A549 (cell line): ENCODE measurements around the gene IFI44L. TPM values are rescaled to one million over a fixed set of nuclear protein-coding genes. Genes with fewer than 3 reads are reported as not detected.

Source experiments
- ATAC-seq, 2 experiments: fragments of 200-7000 bp in 1 of 2; fragments of >200 bp in 1 of 2; cut with Nextera tagmentation in 1 of 2; cut with Tn5 transposase in 1 of 2; 3 replicates each; pipeline versions ENCODE4 v1.8.0 to v1.9.1; 2018 to 2020; ENCODE audit warnings: mild to moderate bottlenecking in 1 of 2, moderate library complexity in 1 of 2
- CTCF ChIA-PET: fragments of 300-600 bp; sonication (Branson Sonifier 250); formaldehyde crosslinking; extraction: SDS; loops from one replicate; lab custom pipeline; 2021; ENCODE audit warnings: antibody characterized with exemption, inconsistent platforms; lab: Yijun Ruan, JAX
- POLR2A ChIA-PET: fragments of 350-600 bp; formaldehyde crosslinking; extraction: SDS; loops from one replicate; lab custom pipeline; 2021; ENCODE audit warnings: antibody characterized with exemption, inconsistent platforms; lab: Yijun Ruan, JAX
- DNase-seq, 2 experiments: peaks; one replicate each; pipeline versions ENCODE4 v3.0.0 to v3.0.0-alpha.2; 2011 to 2016; ENCODE audit warnings: low read depth in 1 of 2, low spot score in 1 of 2
- FAIRE-seq: peaks from 2 replicates; lab custom pipeline; 2011; peaks lifted over from hg19 to GRCh38; lab: Jason Lieb, UNC
- H3K27ac ChIP-seq, 2 experiments: fragments of >200 bp; sonication (Bioruptor Twin); formaldehyde crosslinking; 3 replicates each; pipeline ENCODE4 v1.5.1; 2016 to 2017
- H3K4me1 ChIP-seq: fragments of >200 bp; sonication (Bioruptor Twin); formaldehyde crosslinking; 3 replicates; pipeline ENCODE4 v1.6.1; 2016
- H3K4me2 ChIP-seq: fragments of >200 bp; sonication (Bioruptor Twin); formaldehyde crosslinking; 3 replicates; pipeline ENCODE4 v1.6.1; 2016
- H3K4me3 ChIP-seq: fragments of >200 bp; sonication (Bioruptor Twin); formaldehyde crosslinking; 3 replicates; pipeline ENCODE4 v1.5.1; 2016
- H3K9me3 ChIP-seq: fragments of >200 bp; sonication (Bioruptor Twin); formaldehyde crosslinking; 3 replicates; pipeline ENCODE4 v1.6.1; 2016
- CEBPB ChIP-seq, 2 experiments: fragments of >200 bp in 1 of 2; sonication (Bioruptor Twin) in 1 of 2; formaldehyde crosslinking in 1 of 2; IDR thresholded peaks; 2 replicates each; pipeline ENCODE4 v1.6.1; 2012 to 2016
- EP300 ChIP-seq, 2 experiments: fragments of >200 bp; sonication (Bioruptor Twin); formaldehyde crosslinking; IDR thresholded peaks; 2 replicates in 1 of 2; 3 replicates in 1 of 2; pipeline ENCODE4 v1.6.1; 2016 to 2017
- ESRRA ChIP-seq: fragments of 150-350 bp; IDR thresholded peaks from 2 replicates; pipeline ENCODE4 v1.6.1; 2014; ENCODE audit warnings: mild to moderate bottlenecking, low read length, borderline replicate concordance
- FOSB ChIP-seq: fragments of 250-450 bp; sonication (Bioruptor Pico); IDR thresholded peaks from 2 replicates; pipeline ENCODE4 v1.5.0; 2020; ENCODE audit warnings: mild to moderate bottlenecking, moderate library complexity
- FOSL2 ChIP-seq, 2 experiments: fragments of 450-650 bp in 1 of 2; fragments of >200 bp in 1 of 2; sonication (Bioruptor Twin) in 1 of 2; formaldehyde crosslinking; IDR thresholded peaks; 2 replicates each; pipeline versions ENCODE4 v1.5.0 to v1.6.1; 2016 to 2020; ENCODE audit warnings: mild to moderate bottlenecking in 1 of 2, moderate library complexity in 1 of 2
- HOXA7 ChIP-seq: fragments of 250-450 bp; sonication (Bioruptor Pico); IDR thresholded peaks from 2 replicates; pipeline ENCODE4 v1.5.0; 2020; ENCODE audit warnings: mild to moderate bottlenecking, moderate library complexity
- HOXB13 ChIP-seq: fragments of 250-450 bp; sonication (Bioruptor Pico); IDR thresholded peaks from 2 replicates; pipeline ENCODE4 v1.5.0; 2020; ENCODE audit warnings: low read depth, mild to moderate bottlenecking, moderate library complexity
- HOXB5 ChIP-seq: fragments of 250-450 bp; sonication (Bioruptor Pico); IDR thresholded peaks from 2 replicates; pipeline ENCODE4 v1.5.0; 2020; ENCODE audit warnings: mild to moderate bottlenecking, moderate library complexity
- KDM5A ChIP-seq: fragments of 200-600 bp; sonication (generic); IDR thresholded peaks from 2 replicates; pipeline ENCODE4 v1.6.1; 2016; ENCODE audit warnings: antibody characterized with exemption, mild to moderate bottlenecking
- MAFK ChIP-seq: fragments of 450-650 bp; IDR thresholded peaks from 2 replicates; pipeline ENCODE4 v1.6.1; 2014; ENCODE audit not compliant: partially characterized antibody
- MAZ ChIP-seq: fragments of 150-350 bp; IDR thresholded peaks from 2 replicates; pipeline ENCODE4 v1.6.1; 2014; ENCODE audit warnings: antibody characterized with exemption, low read depth, low read length, borderline replicate concordance
- NFE2L2 ChIP-seq: fragments of 150-350 bp; conservative IDR thresholded peaks from 2 replicates; pipeline ENCODE4 v1.6.1; 2014; ENCODE audit warnings: low read length
- NR3C1 ChIP-seq: fragments of >200 bp; sonication (Bioruptor Twin); formaldehyde crosslinking; IDR thresholded peaks from 3 replicates; pipeline ENCODE4 v1.6.1; 2017
- POLR2A ChIP-seq: IDR thresholded peaks from 2 replicates; pipeline ENCODE4 v1.6.1; 2012; ENCODE audit warnings: mild to moderate bottlenecking, low read length
- POLR2AphosphoS2 ChIP-seq: conservative IDR thresholded peaks from 2 replicates; pipeline ENCODE4 v1.6.1; 2012; ENCODE audit warnings: low read length, improper control_type of control experiment, inconsistent platforms
- RAD21 ChIP-seq, 2 experiments: fragments of >200 bp in 1 of 2; sonication (Bioruptor Twin) in 1 of 2; formaldehyde crosslinking in 1 of 2; IDR thresholded peaks in 1 of 2; conservative IDR thresholded peaks in 1 of 2; 2 replicates in 1 of 2; 3 replicates in 1 of 2; pipeline ENCODE4 v1.6.1; 2012 to 2018; ENCODE audit warnings: inconsistent platforms in 1 of 2
- RFX5 ChIP-seq: fragments of 450-650 bp; IDR thresholded peaks from 2 replicates; pipeline ENCODE4 v1.7.1; 2014; ENCODE audit warnings: antibody characterized with exemption, mild to moderate bottlenecking, moderate library complexity
- TFCP2L1 ChIP-seq: fragments of 250-450 bp; sonication (Bioruptor Pico); IDR thresholded peaks from 2 replicates; pipeline ENCODE4 v1.5.0; 2021; ENCODE audit warnings: mild to moderate bottlenecking
- ZC3H11A ChIP-seq: fragments of 450-650 bp; IDR thresholded peaks from 2 replicates; pipeline ENCODE4 v1.6.1; 2014; ENCODE audit warnings: antibody characterized with exemption, mild to moderate bottlenecking
- ZNF302 ChIP-seq: fragments of 250-450 bp; sonication (Bioruptor Pico); IDR thresholded peaks from 2 replicates; pipeline ENCODE4 v1.9.0; 2021; ENCODE audit warnings: inconsistent platforms, mild to moderate bottlenecking, moderate library complexity
- WGBS: methylation state at CpG from one replicate; pipeline ENCODE4 v1.1.6; 2017; ENCODE audit errors: missing lambda C conversion rate; 5-methylcytosine and 5-hydroxymethylcytosine counted together
- polyA plus RNA-seq, 4 experiments: library from polyadenylated mRNA; depleted of rRNA in 3 of 4; stranded (reverse); fragments of >200 nt; fragmentation: RNase III in 1 of 4; extraction: RNeasy Plus Mini Kit Qiagen cat#74134 plus additional on column Dnase treatment in 1 of 4; gene quantifications; 2 replicates in 3 of 4; 3 replicates in 1 of 4; pipeline ENCODE4 v1.2.3, GENCODE V29; 2011 to 2017
- TF ChIP-seq, protein P1 (sequence below): fragments of >200 bp; sonication (Bioruptor Twin); formaldehyde crosslinking; IDR thresholded peaks from 2 replicates; pipeline ENCODE4 v1.6.1; 2016
- TF ChIP-seq, protein P2 (sequence below): IDR thresholded peaks from 2 replicates; pipeline ENCODE4 v1.6.1; 2012; ENCODE audit warnings: low read depth, borderline replicate concordance

The IFI44L gene
- polyA plus RNA-seq, 2 of the 4 experiments (the other 2 are of a cell fraction): 0.05 TPM; not detected in 1

DNA sequence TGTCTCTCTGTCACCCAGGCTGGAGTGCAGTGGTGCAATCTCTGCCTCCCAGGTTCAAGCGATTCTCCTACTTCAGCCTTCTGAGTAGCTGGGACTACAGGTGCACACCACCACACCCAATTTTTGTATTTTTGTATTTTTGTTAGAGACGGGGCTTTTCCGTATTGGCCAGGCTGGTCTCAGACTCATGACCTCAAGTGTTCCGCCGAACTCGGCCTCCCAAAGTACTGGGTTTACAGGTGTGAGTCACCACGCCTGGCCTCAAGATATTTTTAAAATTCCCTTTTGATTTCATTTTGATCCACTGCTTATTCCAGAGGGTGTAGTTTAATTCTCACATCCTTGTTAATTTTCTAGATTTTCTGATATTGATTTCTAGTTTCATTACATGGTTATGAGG lies 3.8 kb downstream of the IFI44L start:
- no peak for DNase-seq
- H3K27ac ChIP-seq: no peak overlapping the region
- TF ChIP-seq HOXB13: no peak
- no peak for TF ChIP-seq ZC3H11A
- no peak for TF ChIP-seq RFX5
- no peak for TF ChIP-seq HOXA7
- no peak for TF ChIP-seq POLR2AphosphoS2
- TF ChIP-seq, protein P1, sequence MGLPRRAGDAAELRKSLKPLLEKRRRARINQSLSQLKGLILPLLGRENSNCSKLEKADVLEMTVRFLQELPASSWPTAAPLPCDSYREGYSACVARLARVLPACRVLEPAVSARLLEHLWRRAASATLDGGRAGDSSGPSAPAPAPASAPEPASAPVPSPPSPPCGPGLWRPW: no peak
- TF ChIP-seq FOSB: no peak
- no peak for TF ChIP-seq CEBPB (IDR thresholded peaks at IDR 0.05)
- no peak for TF ChIP-seq POLR2A
- TF ChIP-seq, all 56 proteins: peak for 0
- ChIA-PET CTCF (interaction anchor here (1.0 kb wide), 1 partner anchor 16 kb away, joined by 3 read pairs; no protein-coding TSS in a partner anchor), POLR2A (no interaction called here)
- ATAC-seq (no peak), FAIRE-seq (no peak)
- no peak overlapping the region for H3K4me2 ChIP-seq
- no peaks in the 10 kb centered on the region for H3K9me3 ChIP-seq
- peaks cover 3% of the 10 kb centered on the region; the same call in 1 of the 3 replicates for H3K4me1 ChIP-seq
- H3K4me3 ChIP-seq: no peak overlapping the region
- WGBS: 70% methylated on average over 7 of the region's 7 CpGs

- TF ChIP-seq KDM5A: no peak
- TF ChIP-seq ZNF302 (CRISPR knock-in tag): no peak
- CTCF ChIA-PET: interaction anchor here (1.3 kb wide), 1 partner anchor 10 kb away, joined by 8 read pairs; no protein-coding TSS in a partner anchor
- FAIRE-seq: no peak
- 9% methylated on average over 1 of the region's 1 CpG for WGBS
- Histone ChIP-seq H3K4me3 (no peak overlapping the region), H3K27ac (no peak overlapping the region), H3K9me3 (no peaks in the 10 kb centered on the region), H3K4me2 (no peak overlapping the region), H3K4me1 (no peaks in the 10 kb centered on the region)
- no peak for DNase-seq
- POLR2A ChIA-PET: no interaction called here
- no peak for ATAC-seq
Measured at GRCh38 chr1:78627321-78627720, 7.1 kb downstream of the IFI44L start.

DNA sequence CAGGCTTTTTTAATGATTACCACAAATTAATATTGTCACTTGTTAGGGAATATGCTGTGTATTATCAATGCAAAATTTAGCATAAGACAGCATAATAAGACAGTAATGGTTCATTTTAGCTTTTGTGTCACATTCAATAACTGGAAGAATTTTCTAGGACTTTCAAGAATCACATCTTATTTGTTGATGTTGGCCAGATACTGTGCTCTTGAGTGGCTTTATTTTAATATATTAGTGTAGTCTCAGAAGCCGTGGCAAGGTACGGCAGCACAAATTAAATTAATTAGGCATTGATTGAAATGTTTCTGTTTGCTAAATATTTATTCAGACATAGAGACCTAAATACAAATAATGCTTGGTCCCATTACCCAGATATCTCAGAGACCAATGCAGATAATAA lies 10.4 kb downstream of the IFI44L start:
- Histone ChIP-seq H3K9me3 (no peaks in the 10 kb centered on the region), H3K4me2 (no peak overlapping the region), H3K4me3 (no peak overlapping the region), H3K4me1 (no peaks in the 10 kb centered on the region), H3K27ac (no peak overlapping the region)
- TF ChIP-seq NR3C1 (no peak), MAFK (no peak), ESRRA (no peak), KDM5A (no peak), POLR2AphosphoS2 (no peak)
- POLR2A ChIA-PET: no interaction called here
- CTCF ChIA-PET: no interaction called here
- no peak for DNase-seq
- no peak for FAIRE-seq
- WGBS: 74% methylated on average over 2 of the region's 2 CpGs
- no peak for ATAC-seq

DNA sequence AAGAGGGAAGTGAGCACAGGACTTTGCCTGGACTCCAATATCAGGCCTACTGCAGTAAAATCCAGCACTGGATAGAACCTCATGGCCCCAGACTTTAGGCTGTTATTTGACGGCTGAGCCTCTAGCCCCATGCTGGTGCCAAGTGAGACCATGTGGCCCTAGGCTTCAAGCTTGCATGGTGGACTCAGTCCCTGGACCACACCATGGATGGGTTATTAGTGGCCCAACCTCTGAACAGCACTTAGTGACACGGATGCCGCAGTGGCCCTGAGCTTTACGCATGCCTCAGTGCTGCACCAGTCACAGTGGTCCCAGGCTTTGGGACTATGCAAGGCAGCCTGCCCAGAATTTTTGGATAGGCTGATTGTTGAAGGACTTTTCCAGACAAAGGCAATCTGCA lies 13.0 kb downstream of the IFI44L start:
- TF ChIP-seq RAD21 (conservative IDR thresholded peaks at IDR 0.05 in 1 of 2, IDR thresholded peaks at IDR 0.05 in 1 of 2) (no peak), NFE2L2 (no peak), EP300 (IDR thresholded peaks at IDR 0.05) (no peak), KDM5A (no peak), RFX5 (no peak), MAZ (no peak), HOXB5 (CRISPR knock-in tag) (no peak), TFCP2L1 (CRISPR knock-in tag) (no peak), FOSL2 (IDR thresholded peaks at IDR 0.05) (no peak), FOSL2 (CRISPR knock-in tag; IDR thresholded peaks at IDR 0.05) (no peak)
- TF ChIP-seq, protein P2, sequence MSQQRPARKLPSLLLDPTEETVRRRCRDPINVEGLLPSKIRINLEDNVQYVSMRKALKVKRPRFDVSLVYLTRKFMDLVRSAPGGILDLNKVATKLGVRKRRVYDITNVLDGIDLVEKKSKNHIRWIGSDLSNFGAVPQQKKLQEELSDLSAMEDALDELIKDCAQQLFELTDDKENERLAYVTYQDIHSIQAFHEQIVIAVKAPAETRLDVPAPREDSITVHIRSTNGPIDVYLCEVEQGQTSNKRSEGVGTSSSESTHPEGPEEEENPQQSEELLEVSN: no peak
- TF ChIP-seq, all 56 proteins: peak for 0
- 71% methylated on average over 1 of the region's 4 CpGs for WGBS
- ChIA-PET CTCF (no interaction called here), POLR2A (no interaction called here)
- Histone ChIP-seq H3K4me2 (no peak overlapping the region), H3K4me3 (no peak overlapping the region), H3K9me3 (no peaks in the 10 kb centered on the region), H3K4me1 (no peaks in the 10 kb centered on the region), H3K27ac (no peak overlapping the region)
- no peak for FAIRE-seq
- no peak for ATAC-seq
- no peak for DNase-seq
